Activated T-helper 1 cell treated with Interleukin-2 at 50 U/mL for 16 hours (primary cell): ENCODE measurements around the gene LMO3.

Experiments
- DNase-seq: peaks from one replicate; pipeline ENCODE4 v3.0.0-alpha.2; 2020; ENCODE audit warnings: low read depth

The LMO3 gene

DNA sequence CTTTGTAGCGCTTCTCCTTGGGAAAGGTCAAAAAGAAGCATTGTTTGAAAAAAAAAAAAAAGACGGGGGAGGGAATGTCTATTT is at the start of gene LMO3:
TSS of gene LMO3 (minus strand) at position 46 of the 84 bp plus-strand sequence. CDS start 5,302 bp downstream, outside the sequence.
- DNase-seq = no peak

DNA sequence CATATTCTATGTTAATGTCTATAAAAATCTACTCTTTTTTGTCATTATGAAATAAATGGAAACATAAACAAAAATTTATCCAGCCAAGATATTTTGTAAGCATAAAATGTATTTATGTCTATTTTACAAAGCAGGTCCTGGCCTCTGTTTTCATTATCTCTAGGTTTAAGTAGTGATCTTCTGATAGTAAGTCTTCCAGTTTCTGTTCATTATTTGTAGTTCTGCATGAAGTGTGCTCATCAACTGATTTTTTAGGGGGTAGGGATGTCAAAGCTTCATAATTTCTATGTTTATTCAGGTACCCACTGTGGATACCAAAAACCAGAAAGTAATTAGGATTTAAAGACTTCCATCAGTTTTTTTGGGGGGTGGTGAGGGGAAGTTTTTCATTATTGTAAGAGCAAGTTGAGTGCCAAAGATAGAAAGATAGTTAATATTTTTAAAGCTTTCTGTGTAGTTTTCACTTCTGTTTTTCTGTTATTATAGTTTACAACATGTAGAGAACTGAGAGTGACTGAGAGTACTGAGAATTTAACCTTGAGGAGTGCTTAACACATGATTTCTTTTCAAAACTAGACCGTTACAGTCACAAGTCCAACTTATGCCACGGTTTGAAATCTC is 30.6 kb upstream of the LMO3 start:
- no peak for DNase-seq

DNA sequence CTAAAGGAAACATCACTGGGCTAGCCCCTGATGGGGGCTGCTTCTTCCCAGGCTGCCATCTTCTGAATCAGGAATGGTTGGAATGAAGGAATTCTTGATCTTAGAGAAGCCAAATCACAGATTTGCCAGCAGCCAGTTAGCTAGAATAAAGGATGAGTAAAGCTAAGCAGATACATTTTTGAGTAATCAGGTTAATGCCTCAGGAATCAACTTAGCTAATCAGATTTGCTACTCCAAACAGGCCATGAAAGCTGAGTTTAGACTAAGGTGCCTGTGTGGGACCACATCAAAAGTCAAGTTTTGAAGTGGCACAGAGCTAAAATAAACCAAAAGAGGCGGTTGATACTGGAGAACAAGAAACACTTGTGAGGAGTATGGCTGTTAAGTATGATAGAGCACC is 28.8 kb upstream of the LMO3 start:
- DNase-seq = no peak

DNA sequence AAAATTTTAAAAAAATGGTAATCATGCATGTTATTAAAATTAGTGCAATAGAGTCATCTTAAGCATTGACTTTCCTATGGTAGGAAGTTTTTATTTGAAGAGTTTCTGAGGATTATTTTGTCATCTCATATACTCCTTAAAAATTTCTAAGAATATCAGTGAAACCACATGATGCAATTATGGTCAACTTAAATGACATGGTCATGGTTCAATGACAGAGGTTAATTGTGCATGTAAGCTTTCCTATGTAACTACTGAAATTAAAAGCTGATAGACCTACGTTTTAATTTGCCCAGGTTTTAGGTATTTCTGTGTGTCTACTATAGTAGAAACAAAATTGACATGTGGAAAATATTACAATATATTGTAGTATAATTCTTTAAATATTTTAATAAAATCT is 21.0 kb upstream of the LMO3 start:
- no peak for DNase-seq

DNA sequence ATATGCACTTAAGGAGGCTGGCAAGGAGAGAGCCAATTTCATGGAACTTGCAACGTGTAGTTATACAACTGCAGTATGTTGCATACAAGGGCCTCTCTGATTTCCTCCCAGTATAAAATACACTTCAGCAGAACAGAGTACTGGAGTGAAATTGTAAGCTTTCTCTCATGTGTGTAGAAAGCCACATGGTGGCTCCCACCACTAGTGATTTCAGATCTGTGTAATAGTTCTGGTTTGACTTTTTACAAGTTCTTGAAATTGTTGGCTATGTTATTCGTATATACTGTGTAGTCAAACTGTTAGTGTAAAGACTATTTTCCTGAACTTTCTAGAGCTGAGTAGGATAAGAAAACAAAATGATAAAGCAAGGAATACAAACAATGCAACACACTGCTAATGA is 16.4 kb upstream of the LMO3 start:
- DNase-seq = no peak

DNA sequence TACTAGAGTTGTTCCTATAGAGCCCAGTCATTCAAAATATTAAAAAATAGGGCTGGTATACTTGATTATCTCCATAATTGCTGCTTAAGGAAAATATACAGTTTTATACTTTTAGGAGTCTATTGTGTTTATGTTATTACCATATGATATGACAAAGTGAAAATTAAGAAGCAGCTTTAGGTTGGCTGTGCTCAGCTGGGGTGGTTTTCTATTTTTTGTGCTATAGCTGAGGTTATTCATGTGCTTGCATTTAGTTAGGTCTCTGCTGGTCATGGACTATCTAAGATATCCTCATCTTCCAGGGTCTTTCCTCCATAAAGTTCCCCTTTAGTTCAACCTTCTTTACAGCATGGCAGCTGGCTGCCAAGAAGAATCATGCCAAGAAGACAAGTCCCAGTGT is 13.6 kb upstream of the LMO3 start:
- no peak for DNase-seq

DNA sequence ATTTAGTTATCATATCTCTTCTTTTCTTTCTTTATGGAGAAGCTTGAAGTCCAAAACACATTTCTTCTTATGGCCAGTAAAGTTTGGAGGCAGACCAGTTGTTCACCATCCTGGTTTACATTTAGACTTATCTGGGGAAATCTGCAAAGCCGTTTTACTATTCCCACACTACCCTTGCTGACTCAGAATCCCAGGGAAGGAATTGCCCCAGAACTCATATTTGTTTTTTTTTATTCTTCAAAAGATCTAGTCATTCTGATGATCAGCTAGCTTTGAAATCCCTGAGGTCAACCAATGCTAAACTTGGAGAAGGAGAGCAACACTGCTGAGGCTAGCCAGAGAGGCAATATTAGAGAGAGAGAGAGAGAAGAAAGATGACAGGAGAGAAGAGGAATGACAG is 12.3 kb upstream of the LMO3 start:
- DNase-seq = no peak

DNA sequence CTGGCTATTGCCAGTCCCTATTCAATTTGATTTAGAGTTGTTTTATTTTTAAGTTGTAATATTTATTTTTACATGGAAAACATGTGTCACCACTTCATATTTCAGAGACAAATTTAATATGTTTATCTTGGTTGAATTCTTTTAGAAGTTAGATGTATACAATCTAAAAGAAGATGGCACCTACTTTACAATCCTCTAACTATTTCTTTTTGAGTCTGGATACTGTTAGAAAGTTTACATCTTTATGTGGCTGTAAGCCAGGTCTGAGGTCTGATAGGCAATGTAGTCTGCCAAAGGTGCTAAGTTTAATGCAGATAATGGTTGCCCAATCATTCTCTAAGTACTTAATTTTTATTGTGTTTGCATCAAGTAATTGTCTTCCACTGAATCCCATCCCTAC is 7.2 kb upstream of the LMO3 start:
- DNase-seq = no peak

DNA sequence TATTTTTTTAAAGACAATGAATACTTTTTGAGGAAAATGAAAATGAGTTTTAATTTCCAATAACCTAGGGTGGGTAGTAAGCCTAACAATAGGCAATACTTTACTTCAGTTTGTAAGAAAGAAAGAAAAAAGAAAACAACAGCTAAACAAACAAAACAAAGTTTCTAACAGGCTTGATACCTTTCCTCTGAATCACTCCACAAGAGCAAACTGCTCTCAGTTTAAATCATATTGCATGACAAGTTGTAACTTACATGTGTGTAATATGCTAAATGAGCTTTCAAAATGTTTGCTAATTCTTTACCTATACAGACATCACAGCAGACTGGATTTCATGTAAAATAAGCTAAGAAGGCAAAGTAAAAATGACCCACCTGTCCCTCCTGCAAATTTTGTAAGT is 6.7 kb upstream of the LMO3 start:
- no peak for DNase-seq

DNA sequence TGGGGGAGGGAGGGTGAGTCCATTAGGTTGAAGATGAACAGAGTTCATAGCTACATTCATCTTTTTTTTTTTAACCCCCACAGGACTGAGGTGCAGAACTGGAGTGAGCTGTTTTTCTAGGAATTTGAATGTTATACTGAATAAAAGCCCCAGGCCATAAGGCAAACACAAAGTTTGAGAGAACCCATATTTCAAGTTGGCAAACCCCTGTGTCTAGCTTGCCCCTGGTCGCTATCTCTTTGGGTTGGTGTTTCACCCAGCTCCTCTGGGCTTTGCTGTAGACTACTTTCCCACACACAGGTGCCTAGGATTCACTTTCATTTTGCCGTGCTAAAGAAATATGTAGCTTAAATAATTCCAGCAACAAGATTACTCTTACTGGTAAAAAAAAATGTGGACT is 5.2 kb upstream of the LMO3 start:
- no peak for DNase-seq

DNA sequence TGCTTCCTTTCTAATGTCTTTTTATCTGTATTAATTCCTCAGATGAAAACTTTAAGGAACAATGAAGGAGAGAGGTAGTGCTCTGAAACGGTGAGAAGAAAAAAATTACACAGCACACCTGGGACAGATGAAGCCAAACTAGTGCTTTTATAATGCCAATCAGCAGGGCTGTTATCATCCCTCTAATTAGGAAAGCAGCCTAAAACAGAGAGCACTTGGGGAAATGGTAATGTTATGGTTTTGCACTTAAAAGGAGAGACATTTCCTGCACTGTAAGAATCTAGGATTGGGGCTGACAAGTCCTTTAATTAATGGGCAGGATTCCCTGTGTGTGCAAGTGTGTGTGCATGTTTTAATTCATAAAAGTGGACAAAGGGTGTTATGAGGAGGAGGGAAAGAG is 4.8 kb upstream of the LMO3 start:
- no peak for DNase-seq

DNA sequence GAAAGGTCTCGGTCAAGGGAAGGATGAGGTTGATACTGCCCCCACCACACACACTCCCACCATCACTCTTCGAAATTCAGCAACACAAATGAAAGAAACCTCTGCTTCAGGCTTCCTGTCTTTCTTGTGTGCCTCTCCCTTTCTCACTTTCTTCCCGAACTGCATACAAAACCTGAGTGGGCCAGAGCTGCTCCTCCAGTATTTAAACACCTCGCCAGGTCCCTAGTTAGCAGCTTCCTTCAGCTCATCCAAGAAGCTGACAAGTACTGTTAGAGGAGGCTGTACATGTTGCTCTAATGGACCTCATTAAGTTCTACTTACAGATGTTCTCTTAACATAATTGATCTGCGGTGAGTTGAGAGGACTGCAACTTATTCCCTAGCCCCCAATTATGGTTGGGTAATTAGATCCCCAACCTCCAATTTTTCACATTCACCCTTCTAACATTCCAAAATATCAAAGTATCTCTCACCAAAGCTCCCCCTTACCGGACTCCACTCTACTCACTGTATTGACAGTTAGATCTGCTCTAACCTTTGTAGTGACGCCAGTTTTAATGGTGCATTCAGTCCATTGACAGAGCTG is 4.1 kb upstream of the LMO3 start:
- no peak for DNase-seq

DNA sequence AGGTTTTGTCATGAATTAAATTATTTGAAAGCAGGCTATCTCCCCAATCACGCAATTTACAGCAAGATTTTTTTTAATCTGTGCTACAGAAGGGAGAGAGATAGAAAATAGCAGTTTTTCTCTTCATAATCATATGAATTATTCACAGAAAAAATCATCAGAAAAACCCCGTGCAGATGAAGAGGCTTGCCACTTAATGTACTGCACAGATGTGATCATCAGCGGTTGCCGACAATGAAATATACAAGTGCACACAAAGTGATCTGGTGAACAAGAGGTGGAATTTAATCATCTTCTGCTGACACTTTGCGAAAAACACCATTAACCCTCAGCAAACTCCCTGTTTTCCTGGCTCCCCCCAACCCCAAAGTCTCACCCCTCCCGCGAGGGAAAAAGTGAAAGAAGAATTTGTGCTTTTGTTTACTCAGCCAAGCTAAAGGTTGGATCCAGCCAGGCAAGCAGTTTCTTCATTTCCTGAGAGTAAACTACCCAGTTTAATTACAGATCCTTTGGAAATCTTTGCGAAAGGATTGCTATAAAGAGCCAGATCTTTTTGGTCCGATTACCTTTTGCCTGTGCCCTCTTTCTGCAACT is 3.1 kb upstream of the LMO3 start:
- no peak for DNase-seq

DNA sequence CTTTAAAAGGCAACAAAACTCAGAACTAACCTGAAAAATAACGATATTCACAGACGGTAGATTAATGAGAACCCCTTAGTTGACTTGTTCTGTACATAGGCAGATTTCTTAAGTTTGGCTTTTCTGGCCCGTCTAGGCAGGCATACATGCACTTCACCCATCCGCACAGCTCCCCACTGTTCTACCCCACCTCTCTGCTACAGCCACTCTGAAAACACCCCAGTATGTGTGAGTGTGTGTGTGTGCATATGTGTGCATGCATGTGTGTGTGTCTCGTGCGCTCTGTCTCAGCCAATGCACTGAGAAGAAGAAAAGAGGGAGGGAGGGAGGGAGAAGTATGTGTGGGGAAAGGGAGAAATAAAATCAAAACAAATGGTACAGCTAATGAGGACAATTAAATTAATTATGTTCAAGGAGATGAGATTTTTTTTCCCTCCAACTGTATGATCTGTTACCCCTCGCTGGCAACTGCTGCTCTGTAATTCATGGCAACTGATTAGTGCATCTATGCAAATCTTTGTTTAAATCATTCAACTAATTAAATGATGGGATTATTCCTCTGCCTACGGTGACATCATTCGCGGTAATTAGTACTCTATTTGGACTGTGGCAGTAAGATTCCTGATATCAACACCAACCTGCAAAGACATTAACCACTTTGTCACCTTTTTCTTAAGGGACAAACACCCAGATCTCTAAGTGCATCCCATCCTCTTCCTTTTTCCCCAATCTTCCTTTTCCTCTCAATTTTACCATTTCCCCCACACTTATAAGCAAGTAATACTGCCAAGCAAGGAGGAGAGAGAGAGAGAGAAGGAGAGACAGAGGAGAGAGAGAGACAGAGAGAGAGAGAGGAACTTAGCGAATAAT is 2.2 kb upstream of the LMO3 start:
- no peak for DNase-seq

DNA sequence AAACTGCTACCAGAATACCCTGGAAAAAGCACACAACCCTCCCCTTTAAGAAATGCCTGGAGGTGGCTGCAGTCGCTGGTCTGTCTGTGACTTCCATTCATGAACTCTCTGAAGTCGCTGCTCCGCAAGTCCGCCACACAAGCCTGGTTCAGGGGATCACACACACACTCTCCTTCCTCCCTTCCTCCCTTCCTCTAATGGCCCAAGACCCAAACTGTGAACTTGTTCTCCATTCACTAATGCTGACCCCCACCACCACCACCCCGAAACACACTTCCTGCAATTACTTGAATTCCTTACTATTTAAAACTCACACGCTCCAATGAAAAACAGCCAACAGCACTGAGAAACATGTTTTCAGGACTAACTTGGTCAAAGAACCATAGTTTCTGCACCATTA is 1.0 kb upstream of the LMO3 start:
- no peak for DNase-seq

DNA sequence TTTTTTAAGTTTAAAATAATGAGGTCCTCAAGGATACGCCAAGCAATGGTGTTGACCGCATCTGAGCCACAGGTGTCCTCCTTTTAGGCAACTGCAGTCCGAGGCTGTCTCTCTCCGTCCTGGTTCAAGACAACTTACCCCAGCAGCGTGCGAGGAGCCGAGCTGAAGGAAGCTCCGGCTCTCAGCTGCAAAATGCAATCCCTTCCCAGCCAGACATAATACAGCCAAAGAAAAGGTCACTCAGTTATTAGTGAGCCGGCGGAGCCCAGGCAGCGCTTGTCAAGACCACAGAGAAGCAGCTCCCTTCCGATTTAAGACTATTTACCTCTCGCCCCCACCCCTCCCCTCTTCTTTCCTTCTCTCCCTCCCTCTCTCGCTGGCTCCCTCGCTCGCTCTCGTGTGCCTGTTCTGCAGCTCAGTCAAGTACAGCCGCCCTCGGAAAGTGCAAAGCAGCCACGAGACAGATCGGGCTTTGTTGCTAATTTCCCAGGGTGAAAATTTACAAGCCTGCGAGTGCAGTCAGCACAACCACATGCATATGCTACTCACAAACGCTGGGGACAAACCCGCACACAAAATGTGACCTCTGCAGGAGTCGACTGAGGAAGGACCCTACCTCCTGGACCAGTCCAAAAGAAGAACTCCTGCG is 363 bp upstream of the LMO3 start:
- DNase-seq = no peak

DNA sequence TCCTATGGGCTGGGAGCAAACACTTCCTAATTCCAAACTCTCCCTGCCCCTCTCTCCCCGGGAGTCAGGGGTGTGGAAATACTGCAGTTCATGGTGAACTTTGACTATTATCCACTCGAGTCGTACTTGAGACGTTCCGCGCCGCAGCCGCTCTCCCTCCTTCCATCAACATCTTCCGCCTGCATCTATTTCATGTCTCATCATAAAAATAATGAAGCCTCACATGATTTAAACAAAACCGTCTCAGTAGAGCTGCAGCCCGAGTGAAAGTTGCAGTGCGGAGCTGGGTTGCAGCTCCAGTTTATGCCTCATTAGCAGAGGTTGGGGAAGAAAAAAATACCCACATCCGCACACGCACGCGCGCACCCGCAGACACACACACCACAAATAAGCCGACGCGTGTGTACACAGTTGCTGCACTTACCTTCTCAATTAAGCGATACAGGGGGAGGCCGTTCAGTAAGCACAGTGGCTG is 283 bp downstream of the LMO3 start:
- no peak for DNase-seq

DNA sequence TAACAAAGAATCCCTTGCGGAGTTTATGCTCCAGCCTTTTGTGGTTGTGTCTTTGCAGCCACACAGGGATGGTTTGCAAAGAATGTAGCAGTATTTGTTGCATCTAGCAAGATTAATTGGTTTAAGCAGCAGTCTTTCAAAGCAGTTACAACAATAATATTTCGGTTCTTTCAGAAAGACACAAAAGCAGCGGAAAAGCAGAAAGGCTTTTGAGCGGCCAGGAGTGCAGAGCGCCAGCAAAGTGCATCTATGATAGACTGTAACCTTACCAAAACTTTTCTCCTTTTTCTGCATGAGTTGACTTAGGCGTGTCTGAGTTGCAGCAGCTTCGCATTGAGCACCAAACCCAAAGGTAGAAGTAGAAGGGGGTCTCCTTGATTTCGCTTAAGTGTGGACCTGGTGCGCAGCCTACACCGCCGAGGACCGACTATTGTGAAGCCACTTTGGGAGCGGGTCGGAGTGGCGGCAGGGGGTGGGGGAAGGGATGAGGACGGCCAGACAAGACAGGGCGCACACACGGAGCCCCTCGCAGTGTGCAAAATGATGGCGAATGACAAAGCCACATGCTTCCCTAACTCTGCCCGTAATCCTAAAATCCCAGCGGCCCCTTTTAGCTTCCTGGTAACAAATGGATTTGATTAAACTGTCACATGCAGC is 1.2 kb downstream of the LMO3 start:
- no peak for DNase-seq

DNA sequence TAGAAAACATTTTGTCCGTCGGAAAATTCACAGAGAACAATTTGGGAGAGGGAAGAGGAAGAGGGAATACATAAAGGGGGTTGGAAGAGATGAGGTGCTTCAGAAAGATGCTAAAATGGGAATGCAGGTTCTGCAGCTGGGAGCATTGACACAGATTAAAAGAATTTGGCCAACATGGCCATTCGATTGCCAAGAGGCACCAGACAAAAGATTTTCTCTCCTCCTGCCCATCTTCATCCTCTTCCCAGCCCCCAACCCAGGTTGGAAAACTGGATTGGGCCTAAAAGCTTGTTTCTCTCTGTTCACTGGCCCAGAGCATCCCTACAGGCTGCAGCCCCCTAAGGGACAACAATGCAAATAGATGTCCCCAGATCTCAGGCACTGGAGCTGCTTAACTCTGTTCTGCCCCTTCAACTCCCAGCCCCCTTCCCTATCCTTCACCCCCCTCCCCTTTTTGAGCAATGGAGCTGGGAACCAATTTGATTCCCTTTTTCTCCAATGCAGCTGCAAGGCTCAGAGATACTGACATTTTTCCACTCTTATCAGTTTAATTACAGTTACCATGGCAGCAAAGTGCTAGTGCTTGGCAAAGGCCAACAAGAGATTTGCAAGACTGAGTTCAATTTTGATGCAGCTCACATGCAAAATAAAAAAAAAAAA is 1.9 kb downstream of the LMO3 start:
- DNase-seq = no peak

DNA sequence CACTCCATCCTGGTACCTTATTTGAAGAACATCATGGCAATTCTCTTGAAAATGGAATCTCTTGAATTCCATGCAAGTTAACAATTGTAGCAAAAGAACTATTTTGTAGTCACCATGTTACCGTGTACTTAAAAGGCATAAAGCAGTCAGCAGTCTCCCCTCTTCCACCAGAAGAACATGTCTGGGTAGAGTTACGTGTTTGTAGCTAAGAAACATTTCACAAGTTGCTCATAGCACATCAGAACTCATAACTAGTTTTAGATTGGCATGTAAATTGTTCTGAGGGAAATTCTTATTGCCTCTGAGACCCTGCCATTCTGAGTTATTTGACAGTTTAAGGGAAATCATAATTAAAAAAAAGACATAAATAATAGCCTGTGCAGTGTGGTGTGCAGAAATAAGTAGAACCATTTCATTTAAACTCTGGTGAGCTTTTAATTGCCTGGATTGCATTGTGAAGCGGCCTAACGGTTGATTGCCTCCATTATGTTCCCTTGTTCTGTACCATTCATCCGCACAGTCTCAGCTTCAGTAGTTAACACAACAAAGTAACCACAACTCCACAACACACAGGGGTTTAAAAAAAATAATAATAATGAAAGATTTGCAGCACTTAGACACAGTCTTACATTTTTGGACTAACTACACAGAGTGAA is 2.6 kb downstream of the LMO3 start:
- DNase-seq = no peak

DNA sequence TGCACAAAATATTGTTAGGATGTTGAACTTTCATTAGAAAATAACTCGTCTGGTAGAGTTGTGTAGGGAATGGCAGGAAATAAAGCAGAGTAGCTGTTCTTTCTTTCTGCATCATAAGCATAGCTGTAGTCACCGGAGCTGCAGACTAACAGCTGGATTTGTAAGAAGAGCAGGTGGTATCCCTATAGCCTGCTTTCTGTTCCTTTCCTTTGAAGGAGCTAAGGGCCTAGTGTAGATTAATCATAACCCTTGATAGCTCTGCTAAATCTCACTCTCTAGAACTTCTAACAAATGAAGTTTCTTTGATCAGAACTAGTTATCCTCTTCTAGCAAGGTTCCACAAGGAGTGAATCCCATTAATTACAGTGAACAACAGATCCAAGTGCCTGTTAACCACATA is 3.5 kb downstream of the LMO3 start:
- no peak for DNase-seq
